HCT116 (cell line): ENCODE data around the gene EGFLAM. TPM values are rescaled to one million over a fixed set of nuclear protein-coding genes. Genes with fewer than 3 reads are reported as not detected.

Source experiments
- ATAC-seq: fragments of 200-7000 bp; cut with Tn5 transposase; 2 replicates; pipeline ENCODE4 v1.9.1; 2020; ENCODE audit warnings: mild to moderate bottlenecking, moderate library complexity
- BruUV-seq: library from RNA; stranded (reverse); fragments of 400-500 nt; replicated peaks from 2 replicates; lab custom pipeline; 2021; lab: Mats Ljungman, UMichigan
- CTCF ChIA-PET: fragments of 300-600 bp; sonication (Branson Sonifier 250); formaldehyde crosslinking; loops from one replicate; lab custom pipeline; 2021; ENCODE audit warnings: antibody characterized with exemption; lab: Charles Lee
- POLR2A ChIA-PET: fragments of 300-600, 350-600 bp; sonication (Branson Sonifier 250); formaldehyde crosslinking; loops from one replicate; lab custom pipeline; 2021; ENCODE audit warnings: antibody characterized with exemption; lab: Charles Lee
- RAD21 ChIA-PET, 2 experiments: fragments of 300-600 bp; sonication (Branson Sonifier 250); formaldehyde crosslinking; loops; one replicate each; lab custom pipeline; 2023; ENCODE audit warnings: low total read pairs in 2 of 2; ENCODE audit not compliant: uncharacterized antibody in 2 of 2, unreplicated experiment in 2 of 2, low non-redundant PET in 1 of 2; lab: Charles Lee
- DNase-seq: peaks from one replicate; pipeline ENCODE4 v3.0.0-alpha.2; 2010; ENCODE audit warnings: low read depth, low spot score
- H2AFZ ChIP-seq: fragments of 200-600 bp; shearing (Covaris generic), sonication (generic); 2 replicates; pipeline ENCODE4 v1.6.1; 2017; ENCODE audit warnings: low read depth, mixed run types, mixed read lengths, antibody characterized with exemption, low read length; ENCODE audit not compliant: poor library complexity, severe bottlenecking
- H3K27ac ChIP-seq: 2 replicates; pipeline ENCODE4 v1.5.1; 2012; ENCODE audit warnings: low read depth, low read length
- H3K27me3 ChIP-seq: fragments of 200-600 bp; sonication (generic); 2 replicates; pipeline ENCODE4 v1.6.1; 2016; ENCODE audit warnings: mixed run types, low read length, mixed read lengths; ENCODE audit not compliant: insufficient read depth
- H3K36me3 ChIP-seq, 2 experiments: fragments of 200-500 bp in 1 of 2; fragments of 200-600 bp in 1 of 2; sonication (Bioruptor generic) in 1 of 2; sonication (generic) in 1 of 2; 2 replicates each; pipeline versions ENCODE4 v1.5.1 to v1.6.1; 2014 to 2016; ENCODE audit warnings: low read length in 2 of 2, inconsistent platforms in 1 of 2, mixed read lengths in 1 of 2, mixed run types in 1 of 2; ENCODE audit not compliant: insufficient read depth in 2 of 2, control insufficient read depth in 1 of 2
- H3K4me1 ChIP-seq, 2 experiments: fragments of 200-600 bp in 1 of 2; sonication (generic) in 1 of 2; 2 replicates each; pipeline versions ENCODE4 v1.5.1 to v1.6.1; 2012 to 2017; ENCODE audit warnings: low read length in 2 of 2, inconsistent platforms in 1 of 2, mild to moderate bottlenecking in 1 of 2, mixed read lengths in 1 of 2, mixed run types in 1 of 2, moderate library complexity in 1 of 2; ENCODE audit not compliant: insufficient read depth in 2 of 2, control insufficient read depth in 1 of 2
- H3K4me2 ChIP-seq: fragments of 200-600 bp; sonication (generic); 2 replicates; pipeline ENCODE4 v1.6.1; 2017; ENCODE audit warnings: mixed run types, low read length, mixed read lengths
- H3K4me3 ChIP-seq, 2 experiments: fragments of 200-600 bp in 1 of 2; sonication (generic) in 1 of 2; replicated peaks in 1 of 2; 2 replicates each; pipeline ENCODE4 v1.5.1; 2011 to 2016; ENCODE audit warnings: low read length in 2 of 2, control low read depth in 1 of 2, low read depth in 1 of 2, mild to moderate bottlenecking in 1 of 2, mixed read lengths in 1 of 2, mixed run types in 1 of 2
- H3K79me2 ChIP-seq: fragments of 200-600 bp; sonication (generic); 2 replicates; pipeline ENCODE4 v1.6.1; 2017; ENCODE audit warnings: mild to moderate bottlenecking, mixed run types, low read length, moderate library complexity, mixed read lengths; ENCODE audit not compliant: insufficient read depth
- H3K9ac ChIP-seq: fragments of 200-600 bp; sonication (generic); 2 replicates; pipeline ENCODE4 v1.6.1; 2016; ENCODE audit warnings: low read length, mixed read lengths
- H3K9me2 ChIP-seq: fragments of 200-600 bp; sonication (generic), shearing (Covaris generic); 2 replicates; pipeline ENCODE4 v1.6.1; 2017; ENCODE audit warnings: mixed run types, mild to moderate bottlenecking, moderate library complexity; ENCODE audit not compliant: insufficient read depth
- H3K9me3 ChIP-seq, 2 experiments: fragments of 200-500 bp in 1 of 2; fragments of 200-600 bp in 1 of 2; sonication (Bioruptor generic) in 1 of 2; sonication (generic) in 1 of 2; 2 replicates each; pipeline ENCODE4 v1.6.1; 2014 to 2017; ENCODE audit warnings: low read length in 2 of 2, mixed read lengths in 2 of 2, inconsistent platforms in 1 of 2, low read depth in 1 of 2, mild to moderate bottlenecking in 1 of 2, mixed run types in 1 of 2, moderate library complexity in 1 of 2; ENCODE audit not compliant: control insufficient read depth in 1 of 2, insufficient read depth in 1 of 2
- H4K20me1 ChIP-seq: fragments of 200-600 bp; sonication (generic), shearing (Covaris generic); 2 replicates; pipeline ENCODE4 v1.6.1; 2017; ENCODE audit warnings: mixed run types, mild to moderate bottlenecking, moderate library complexity; ENCODE audit not compliant: insufficient read depth
- ELF1 ChIP-seq: IDR thresholded peaks from 2 replicates; pipeline ENCODE4 v1.6.1; 2012; ENCODE audit warnings: low read depth, borderline replicate concordance
- JUND ChIP-seq: IDR thresholded peaks from 2 replicates; pipeline ENCODE4 v1.6.1; 2012
- RAD21 ChIP-seq: IDR thresholded peaks from 2 replicates; pipeline ENCODE4 v1.6.1; 2012; ENCODE audit warnings: low read depth, mild to moderate bottlenecking
- ZFX ChIP-seq: fragments of 450-650 bp; IDR thresholded peaks from 2 replicates; pipeline ENCODE4 v1.6.1; 2017
- intact Hi-C: fragments of 100-400 bp; cut with micrococcal nuclease; formaldehyde crosslinking; loops from 2 replicates; pipeline ENCODE4 v1.10.0; 2022
- total RNA-seq: library from RNA; stranded (reverse); gene quantifications from one replicate; pipeline ENCODE4 v1.2.1, GENCODE V29; 2021; ENCODE audit not compliant: unreplicated experiment
- TF ChIP-seq, protein P1 (sequence below): IDR thresholded peaks from 2 replicates; pipeline ENCODE4 v1.6.1; 2012; ENCODE audit warnings: low read depth
- TF ChIP-seq, protein P2 (sequence below): IDR thresholded peaks from 2 replicates; pipeline ENCODE4 v1.6.1; 2011; ENCODE audit warnings: mild to moderate bottlenecking, low read length, moderate library complexity; ENCODE audit not compliant: insufficient replicate concordance; ENCODE audit errors: extremely low read depth
- TF ChIP-seq, protein P3 (sequence below): IDR thresholded peaks from 2 replicates; pipeline ENCODE4 v1.6.1; 2012

The EGFLAM gene
- total RNA-seq, 1 experiment from 2014 or later: not detected

DNA sequence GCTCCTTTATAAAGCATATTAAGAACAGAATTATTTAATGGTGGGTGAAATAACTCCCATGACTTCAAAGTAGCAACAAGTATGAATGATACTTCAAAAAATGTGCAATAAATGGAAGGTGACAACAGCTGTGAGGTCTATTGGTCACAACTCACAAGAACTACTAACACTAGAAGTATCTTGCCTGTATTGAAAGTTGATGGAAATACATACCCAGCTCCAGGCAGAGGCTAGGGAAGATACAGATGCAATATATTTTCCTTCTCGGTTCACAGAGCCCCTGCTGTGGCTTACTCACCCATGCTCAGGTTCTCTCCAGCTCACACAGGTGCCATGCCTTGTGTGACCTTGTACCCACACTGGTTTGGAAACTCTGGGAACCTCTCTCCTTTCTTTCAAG, 164.3 kb downstream of the EGFLAM start:
- intact Hi-C loops: no loop called here
- POLR2A ChIA-PET: no interaction called here

More for the DNA sequence above, 164.3 kb downstream of the EGFLAM start:
- BruUV-seq: no TSS peak
- Histone ChIP-seq H3K4me1 (peaks cover 4 to 22% of the 10 kb centered on the region in 2 experiments; a peak in 3 of 4 replicates), H3K27me3 (no peaks in the 10 kb centered on the region), H2AFZ (no peak overlapping the region), H3K79me2 (no peaks in the 10 kb centered on the region), H3K9ac (no peak overlapping the region), H3K9me2 (no peaks in the 10 kb centered on the region), H3K27ac (no peak overlapping the region), H3K4me3 (no peak overlapping the region), H4K20me1 (no peaks in the 10 kb centered on the region), H3K36me3 (no peaks in the 10 kb centered on the region), H3K4me2 (no peak overlapping the region), H3K9me3 (no peaks in the 10 kb centered on the region)
- TF ChIP-seq JUND: no peak
- TF ChIP-seq, protein P1, sequence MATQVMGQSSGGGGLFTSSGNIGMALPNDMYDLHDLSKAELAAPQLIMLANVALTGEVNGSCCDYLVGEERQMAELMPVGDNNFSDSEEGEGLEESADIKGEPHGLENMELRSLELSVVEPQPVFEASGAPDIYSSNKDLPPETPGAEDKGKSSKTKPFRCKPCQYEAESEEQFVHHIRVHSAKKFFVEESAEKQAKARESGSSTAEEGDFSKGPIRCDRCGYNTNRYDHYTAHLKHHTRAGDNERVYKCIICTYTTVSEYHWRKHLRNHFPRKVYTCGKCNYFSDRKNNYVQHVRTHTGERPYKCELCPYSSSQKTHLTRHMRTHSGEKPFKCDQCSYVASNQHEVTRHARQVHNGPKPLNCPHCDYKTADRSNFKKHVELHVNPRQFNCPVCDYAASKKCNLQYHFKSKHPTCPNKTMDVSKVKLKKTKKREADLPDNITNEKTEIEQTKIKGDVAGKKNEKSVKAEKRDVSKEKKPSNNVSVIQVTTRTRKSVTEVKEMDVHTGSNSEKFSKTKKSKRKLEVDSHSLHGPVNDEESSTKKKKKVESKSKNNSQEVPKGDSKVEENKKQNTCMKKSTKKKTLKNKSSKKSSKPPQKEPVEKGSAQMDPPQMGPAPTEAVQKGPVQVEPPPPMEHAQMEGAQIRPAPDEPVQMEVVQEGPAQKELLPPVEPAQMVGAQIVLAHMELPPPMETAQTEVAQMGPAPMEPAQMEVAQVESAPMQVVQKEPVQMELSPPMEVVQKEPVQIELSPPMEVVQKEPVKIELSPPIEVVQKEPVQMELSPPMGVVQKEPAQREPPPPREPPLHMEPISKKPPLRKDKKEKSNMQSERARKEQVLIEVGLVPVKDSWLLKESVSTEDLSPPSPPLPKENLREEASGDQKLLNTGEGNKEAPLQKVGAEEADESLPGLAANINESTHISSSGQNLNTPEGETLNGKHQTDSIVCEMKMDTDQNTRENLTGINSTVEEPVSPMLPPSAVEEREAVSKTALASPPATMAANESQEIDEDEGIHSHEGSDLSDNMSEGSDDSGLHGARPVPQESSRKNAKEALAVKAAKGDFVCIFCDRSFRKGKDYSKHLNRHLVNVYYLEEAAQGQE: no peak
- TF ChIP-seq, protein P2, sequence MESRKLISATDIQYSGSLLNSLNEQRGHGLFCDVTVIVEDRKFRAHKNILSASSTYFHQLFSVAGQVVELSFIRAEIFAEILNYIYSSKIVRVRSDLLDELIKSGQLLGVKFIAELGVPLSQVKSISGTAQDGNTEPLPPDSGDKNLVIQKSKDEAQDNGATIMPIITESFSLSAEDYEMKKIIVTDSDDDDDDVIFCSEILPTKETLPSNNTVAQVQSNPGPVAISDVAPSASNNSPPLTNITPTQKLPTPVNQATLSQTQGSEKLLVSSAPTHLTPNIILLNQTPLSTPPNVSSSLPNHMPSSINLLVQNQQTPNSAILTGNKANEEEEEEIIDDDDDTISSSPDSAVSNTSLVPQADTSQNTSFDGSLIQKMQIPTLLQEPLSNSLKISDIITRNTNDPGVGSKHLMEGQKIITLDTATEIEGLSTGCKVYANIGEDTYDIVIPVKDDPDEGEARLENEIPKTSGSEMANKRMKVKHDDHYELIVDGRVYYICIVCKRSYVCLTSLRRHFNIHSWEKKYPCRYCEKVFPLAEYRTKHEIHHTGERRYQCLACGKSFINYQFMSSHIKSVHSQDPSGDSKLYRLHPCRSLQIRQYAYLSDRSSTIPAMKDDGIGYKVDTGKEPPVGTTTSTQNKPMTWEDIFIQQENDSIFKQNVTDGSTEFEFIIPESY: no peak
- TF ChIP-seq RAD21: no peak
- TF ChIP-seq, protein P3, sequence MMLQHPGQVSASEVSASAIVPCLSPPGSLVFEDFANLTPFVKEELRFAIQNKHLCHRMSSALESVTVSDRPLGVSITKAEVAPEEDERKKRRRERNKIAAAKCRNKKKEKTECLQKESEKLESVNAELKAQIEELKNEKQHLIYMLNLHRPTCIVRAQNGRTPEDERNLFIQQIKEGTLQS: no peak
- no peak for TF ChIP-seq ZFX
- no peak for TF ChIP-seq ELF1
- ATAC-seq: no peak
- ChIA-PET CTCF (interaction anchor here (1.0 to 1.8 kb wide), 3 partner anchors 19 to 387 kb away, joined by 3 to 5 read pairs (median 4); no protein-coding TSS in a partner anchor), RAD21 (interaction anchor here in 1 of 2 experiments (1.6 kb wide), 1 partner anchor 387 kb away, joined by 3 read pairs; no protein-coding TSS in a partner anchor)
- no peak for DNase-seq
